Smooth muscle cell (in vitro differentiated cells): Measurements from ENCODE around the gene TAF4. TPM values are rescaled to one million over a fixed set of nuclear protein-coding genes. Genes with fewer than 3 reads are reported as not detected.

Source experiments
- DNase-seq: peaks from one replicate; lab custom pipeline; 2025; ENCODE audit not compliant: unreplicated experiment; lab: John Stamatoyannopoulos, UW
- H2AFZ ChIP-seq: fragments of 200-600 bp; sonication (generic); 2 replicates; pipeline ENCODE4 v1.6.0; 2016; ENCODE audit warnings: antibody characterized with exemption, low read depth, mild to moderate bottlenecking
- H3F3A ChIP-seq: fragments of 200-600 bp; sonication (generic); 2 replicates; pipeline ENCODE4 v1.6.0; 2017; ENCODE audit warnings: antibody characterized with exemption, low read depth
- H3K27ac ChIP-seq: fragments of 200-600 bp; sonication (generic); 2 replicates; pipeline ENCODE4 v1.5.1; 2016; ENCODE audit warnings: low read depth, mild to moderate bottlenecking
- H3K27me3 ChIP-seq: fragments of 200-600 bp; sonication (generic); 2 replicates; pipeline ENCODE4 v1.6.1; 2016; ENCODE audit warnings: low read depth, mild to moderate bottlenecking
- H3K36me3 ChIP-seq: fragments of 200-600 bp; sonication (generic); 2 replicates; pipeline ENCODE4 v1.5.1; 2016; ENCODE audit warnings: low read depth
- H3K4me1 ChIP-seq: fragments of 200-600 bp; sonication (generic); 2 replicates; pipeline ENCODE4 v1.5.1; 2016; ENCODE audit warnings: low read depth
- H3K4me2 ChIP-seq: fragments of 200-600 bp; sonication (generic); 2 replicates; pipeline ENCODE4 v1.6.0; 2016; ENCODE audit warnings: mild to moderate bottlenecking
- H3K4me3 ChIP-seq: fragments of 200-600 bp; sonication (generic); 2 replicates; pipeline ENCODE4 v1.5.1; 2016; ENCODE audit warnings: mild to moderate bottlenecking
- H3K79me2 ChIP-seq: fragments of 200-600 bp; sonication (generic); 2 replicates; pipeline ENCODE4 v1.6.0; 2016; ENCODE audit warnings: low read depth, mild to moderate bottlenecking
- H3K9ac ChIP-seq: fragments of 200-600 bp; sonication (generic); 2 replicates; pipeline ENCODE4 v1.6.0; 2016; ENCODE audit warnings: low read depth
- H3K9me3 ChIP-seq: fragments of 200-600 bp; sonication (generic); replicated peaks from 2 replicates; pipeline ENCODE4 v1.5.1; 2016; ENCODE audit warnings: low read depth
- H4K20me1 ChIP-seq: fragments of 200-600 bp; sonication (generic); 2 replicates; pipeline ENCODE4 v1.6.0; 2016; ENCODE audit warnings: low read depth
- WGBS: methylation state at CpG from one replicate; pipeline ENCODE4 v1.1.7; 2016; ENCODE audit warnings: low lambda C conversion rate; 5-methylcytosine and 5-hydroxymethylcytosine counted together
- polyA plus RNA-seq: library from polyadenylated mRNA; unstranded; fragments of >200 nt; fragmentation: Nextera tagmentation; extraction: Ambion mirVana; gene quantifications from 2 replicates; pipeline ENCODE4 v1.2.1, GENCODE V29; 2016
- total RNA-seq: library from RNA; depleted of rRNA; stranded (reverse); fragments of >200 nt; gene quantifications from 2 replicates; pipeline ENCODE4 v1.2.3, GENCODE V29; 2014
- TF ChIP-seq, protein P1 (sequence below): fragments of 200-600 bp; sonication (generic); IDR thresholded peaks from 2 replicates; pipeline ENCODE4 v1.5.1; 2017; ENCODE audit warnings: borderline replicate concordance, mild to moderate bottlenecking, antibody characterized with exemption; ENCODE audit not compliant: insufficient read depth, poor library complexity, severe bottlenecking

The TAF4 gene
- total and polyA plus RNA-seq, 2 experiments from 2014 or later: 0.67 to 8.5 TPM

DNA sequence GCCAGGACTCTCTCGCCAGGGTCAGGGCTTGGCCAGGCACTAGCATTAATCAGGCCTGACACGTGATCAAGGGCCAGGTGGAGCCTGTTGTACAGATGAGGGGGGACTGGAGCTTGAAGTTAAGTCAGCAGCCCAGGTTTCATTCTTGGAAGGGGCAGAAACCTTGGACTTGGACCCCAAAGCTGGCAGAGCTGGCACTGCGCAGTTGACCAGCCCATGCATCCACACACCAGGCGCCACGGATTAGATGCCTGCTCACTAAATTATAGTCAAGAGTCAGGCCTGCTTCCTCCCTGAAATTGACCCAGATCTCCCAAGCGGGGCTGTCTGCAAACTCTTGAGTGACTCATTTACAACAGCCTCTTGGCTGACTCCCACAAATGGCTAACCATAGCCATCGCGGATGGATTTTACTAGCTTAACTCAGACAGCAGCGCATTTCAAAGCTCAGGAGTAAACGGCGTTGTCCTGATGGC, 4.1 kb upstream of the TAF4 start:
- no peaks in the 10 kb centered on the region for H3K79me2 ChIP-seq
- no peaks in the 10 kb centered on the region for H4K20me1 ChIP-seq
- 33% methylated on average over 11 of the region's 11 CpGs for WGBS
- no peaks in the 10 kb centered on the region for H3K9me3 ChIP-seq
- no peak overlapping the region for H3K4me3 ChIP-seq
- no peak overlapping the region for H2AFZ ChIP-seq
- TF ChIP-seq, protein P1, sequence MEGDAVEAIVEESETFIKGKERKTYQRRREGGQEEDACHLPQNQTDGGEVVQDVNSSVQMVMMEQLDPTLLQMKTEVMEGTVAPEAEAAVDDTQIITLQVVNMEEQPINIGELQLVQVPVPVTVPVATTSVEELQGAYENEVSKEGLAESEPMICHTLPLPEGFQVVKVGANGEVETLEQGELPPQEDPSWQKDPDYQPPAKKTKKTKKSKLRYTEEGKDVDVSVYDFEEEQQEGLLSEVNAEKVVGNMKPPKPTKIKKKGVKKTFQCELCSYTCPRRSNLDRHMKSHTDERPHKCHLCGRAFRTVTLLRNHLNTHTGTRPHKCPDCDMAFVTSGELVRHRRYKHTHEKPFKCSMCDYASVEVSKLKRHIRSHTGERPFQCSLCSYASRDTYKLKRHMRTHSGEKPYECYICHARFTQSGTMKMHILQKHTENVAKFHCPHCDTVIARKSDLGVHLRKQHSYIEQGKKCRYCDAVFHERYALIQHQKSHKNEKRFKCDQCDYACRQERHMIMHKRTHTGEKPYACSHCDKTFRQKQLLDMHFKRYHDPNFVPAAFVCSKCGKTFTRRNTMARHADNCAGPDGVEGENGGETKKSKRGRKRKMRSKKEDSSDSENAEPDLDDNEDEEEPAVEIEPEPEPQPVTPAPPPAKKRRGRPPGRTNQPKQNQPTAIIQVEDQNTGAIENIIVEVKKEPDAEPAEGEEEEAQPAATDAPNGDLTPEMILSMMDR: no peak
- H3K4me2 ChIP-seq: peak overlapping the region; percentile 29
- peak overlapping the region; percentile 10 for H3K27ac ChIP-seq
- H3K36me3 ChIP-seq: no peaks in the 10 kb centered on the region
- no peaks in the 10 kb centered on the region for H3K27me3 ChIP-seq
- no peak for DNase-seq
- no peaks in the 10 kb centered on the region for H3K4me1 ChIP-seq
- H3F3A ChIP-seq: peaks cover 5% of the 10 kb centered on the region
- H3K9ac ChIP-seq: no peak overlapping the region

DNA sequence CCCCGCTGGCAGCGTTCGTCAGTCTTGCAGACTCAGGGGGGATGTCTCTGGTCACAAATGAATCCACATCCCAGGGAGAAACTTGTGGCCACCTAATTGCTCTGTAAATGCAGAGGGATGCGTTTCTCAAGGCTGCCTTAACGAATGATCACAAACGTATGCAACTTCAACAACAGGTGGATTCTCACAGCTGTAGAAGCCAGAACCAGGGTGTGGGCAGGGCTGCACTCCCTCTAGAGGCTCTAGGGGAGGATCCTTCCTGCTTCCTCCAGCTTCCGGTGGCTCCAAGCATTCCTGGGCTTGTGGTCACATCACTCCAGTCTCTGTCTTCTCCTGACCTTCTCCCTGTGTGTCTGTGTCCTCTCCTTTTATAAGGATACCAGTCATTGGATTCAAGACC, 3.3 kb upstream of the TAF4 start:
- no peak overlapping the region for H3K4me3 ChIP-seq
- H3K4me1 ChIP-seq: peaks cover 4% of the 10 kb centered on the region
- H3K4me2 ChIP-seq: no peak overlapping the region
- no peaks in the 10 kb centered on the region for H3K36me3 ChIP-seq
- no peak overlapping the region for H2AFZ ChIP-seq
- DNase-seq: no peak
- H3K9me3 ChIP-seq: no peaks in the 10 kb centered on the region
- no peaks in the 10 kb centered on the region for H3K27me3 ChIP-seq
- no peak overlapping the region for H3K27ac ChIP-seq
- H4K20me1 ChIP-seq: peaks cover 5% of the 10 kb centered on the region
- H3K9ac ChIP-seq: no peak overlapping the region
- H3K79me2 ChIP-seq: peaks cover 4% of the 10 kb centered on the region
- TF ChIP-seq, protein P1: no peak
- 92% methylated on average over 7 of the region's 7 CpGs for WGBS
- peaks cover 5% of the 10 kb centered on the region for H3F3A ChIP-seq

DNA sequence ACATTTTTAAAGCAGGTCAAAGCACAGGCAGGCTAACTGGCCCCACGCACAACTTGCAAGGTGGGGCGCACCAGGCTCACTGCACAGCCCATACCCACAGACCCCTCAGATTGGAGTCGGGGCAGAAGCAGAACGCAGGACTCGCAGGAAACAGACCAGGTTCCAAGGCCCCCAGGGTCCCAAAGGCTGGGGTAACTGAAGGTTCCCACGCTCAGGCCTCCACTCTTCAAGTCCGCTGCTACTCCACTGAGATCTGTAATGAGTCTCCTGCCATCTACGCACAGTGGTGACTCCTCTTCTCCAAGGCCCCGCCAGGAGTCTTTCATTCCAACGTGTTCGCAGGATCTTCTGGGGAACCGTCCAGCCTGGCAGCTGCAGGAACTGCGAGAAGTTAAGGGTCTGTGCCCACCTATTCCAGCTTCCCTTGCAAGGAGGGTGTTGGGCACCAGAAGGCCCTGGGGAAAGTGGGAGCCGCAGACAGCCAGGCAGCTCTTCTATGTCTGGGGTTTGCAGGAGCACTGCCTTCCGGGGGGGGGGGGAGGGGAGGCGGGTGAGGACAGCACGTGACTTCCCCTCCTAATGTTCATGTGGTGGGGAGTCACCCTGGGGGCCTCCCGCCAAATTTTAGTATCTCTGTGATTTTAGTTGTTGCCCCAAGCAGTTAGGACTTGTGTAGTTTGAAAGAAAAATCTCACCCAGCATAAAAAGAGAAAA, 2.0 kb upstream of the TAF4 start:
- Histone ChIP-seq H3K4me1 (peaks cover 13% of the 10 kb centered on the region), H3K27ac (no peak overlapping the region), H3K4me2 (peak overlapping the region; percentile 84), H3K36me3 (no peaks in the 10 kb centered on the region), H3K27me3 (no peaks in the 10 kb centered on the region), H3K79me2 (peaks cover 14% of the 10 kb centered on the region), H3K9ac (no peak overlapping the region), H2AFZ (no peak overlapping the region), H3K4me3 (no peak overlapping the region), H3K9me3 (no peaks in the 10 kb centered on the region), H3F3A (peaks cover 5% of the 10 kb centered on the region), H4K20me1 (peaks cover 18% of the 10 kb centered on the region)
- DNase-seq: no peak
- WGBS: 80% methylated on average over 18 of the region's 18 CpGs
- TF ChIP-seq, protein P1: no peak

DNA sequence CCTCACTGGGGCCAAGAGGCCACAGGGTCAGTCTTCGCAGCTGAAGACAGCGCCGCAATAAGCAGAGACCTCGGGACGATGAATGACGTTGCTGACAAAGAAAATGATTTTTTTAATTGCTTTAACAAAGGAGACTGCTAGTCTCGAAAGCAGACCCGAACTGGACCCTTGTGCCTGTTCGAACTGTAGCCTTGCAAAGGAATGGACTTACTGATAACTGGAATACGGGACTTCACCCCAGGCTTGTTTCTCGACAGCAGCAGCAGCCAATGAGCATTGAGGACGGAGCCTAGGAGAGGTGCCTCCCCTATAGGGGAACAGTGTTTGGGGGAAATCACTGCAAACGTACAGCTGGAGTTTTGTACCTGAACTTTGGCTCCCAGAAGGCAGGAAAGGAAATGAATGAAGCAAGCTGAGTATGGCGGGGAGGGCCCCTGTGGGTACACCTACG, 1.3 kb upstream of the TAF4 start:
- Histone ChIP-seq H3K4me1 (peaks cover 13% of the 10 kb centered on the region), H3K4me2 (peak overlapping the region; percentile 84), H3K4me3 (peak overlapping the region; percentile 83), H3K9me3 (no peaks in the 10 kb centered on the region), H4K20me1 (peaks cover 25% of the 10 kb centered on the region), H3K79me2 (peaks cover 19% of the 10 kb centered on the region), H3K27ac (peak overlapping the region; percentile 70), H3K27me3 (no peaks in the 10 kb centered on the region), H3F3A (peaks cover 5% of the 10 kb centered on the region), H3K36me3 (no peaks in the 10 kb centered on the region), H2AFZ (no peak overlapping the region), H3K9ac (peak overlapping the region; percentile 90)
- WGBS: 22% methylated on average over 15 of the region's 15 CpGs
- TF ChIP-seq, protein P1: no peak
- no peak for DNase-seq
